ENCODE data around the gene DTX1.

The DTX1 gene

GRCh38 chr12:113055594-113056380 is 743 bp upstream of the DTX1 start:
- Histone ChIP-seq H3K36me3 (peaks cover 18% of the 10 kb centered on the region), H3K27me3 (ENCODE audit: insufficient read depth, low read depth, severe bottlenecking) (no peaks in the 10 kb centered on the region), H3K9me3 (ENCODE audit: severe bottlenecking) (no peaks in the 10 kb centered on the region), H3K4me3 (ENCODE audit: low read depth, low read length) (peak overlapping the region; percentile 67), H3K27ac (no peak overlapping the region)
- DNase-seq: no peak
- TF ChIP-seq CTCF (IDR thresholded peaks at IDR 0.05; ENCODE audit: low read depth, low read length): no peak

GRCh38 chr12:113056381-113056630 is 224 bp upstream of the DTX1 start:
- no peak for TF ChIP-seq CTCF (IDR thresholded peaks at IDR 0.05; ENCODE audit: low read depth, low read length)
- DNase-seq: no peak
- H3K9me3 ChIP-seq (ENCODE audit: severe bottlenecking): no peaks in the 10 kb centered on the region
- peaks cover 20% of the 10 kb centered on the region for H3K36me3 ChIP-seq
- no peaks in the 10 kb centered on the region for H3K27me3 ChIP-seq (ENCODE audit: insufficient read depth, low read depth, severe bottlenecking)
- H3K27ac ChIP-seq: no peak overlapping the region; the same call in 1 of the 2 replicates
- H3K4me3 ChIP-seq (ENCODE audit: low read depth, low read length): peak overlapping the region; percentile 67

GRCh38 chr12:113057565-113058485 is 1.3 kb downstream of the DTX1 start:
- H3K9me3 ChIP-seq (ENCODE audit: severe bottlenecking): no peaks in the 10 kb centered on the region
- peak overlapping the region; percentile 67 for H3K4me3 ChIP-seq (ENCODE audit: low read depth, low read length)
- peaks cover 22% of the 10 kb centered on the region for H3K36me3 ChIP-seq
- DNase-seq: no peak
- no peak overlapping the region for H3K27ac ChIP-seq
- H3K27me3 ChIP-seq (ENCODE audit: insufficient read depth, low read depth, severe bottlenecking): no peaks in the 10 kb centered on the region
- TF ChIP-seq CTCF (IDR thresholded peaks at IDR 0.05; ENCODE audit: low read depth, low read length): no peak

- H3K27me3 ChIP-seq (ENCODE audit: insufficient read depth, low read depth, severe bottlenecking): no peaks in the 10 kb centered on the region
- no peak for DNase-seq
- H3K27ac ChIP-seq: no peak overlapping the region
- no peak for TF ChIP-seq CTCF (IDR thresholded peaks at IDR 0.05; ENCODE audit: low read depth, low read length)
- H3K36me3 ChIP-seq: peaks cover 22% of the 10 kb centered on the region
- H3K9me3 ChIP-seq (ENCODE audit: severe bottlenecking): no peaks in the 10 kb centered on the region
- no peak overlapping the region for H3K4me3 ChIP-seq (ENCODE audit: low read depth, low read length)
Measured at GRCh38 chr12:113058553-113058952, 2.0 kb downstream of the DTX1 start.

GRCh38 chr12:113059071-113059595 is 2.6 kb downstream of the DTX1 start:
- no peaks in the 10 kb centered on the region for H3K27me3 ChIP-seq (ENCODE audit: insufficient read depth, low read depth, severe bottlenecking)
- H3K4me3 ChIP-seq (ENCODE audit: low read depth, low read length): no peak overlapping the region
- H3K9me3 ChIP-seq (ENCODE audit: severe bottlenecking): no peaks in the 10 kb centered on the region
- peaks cover 22% of the 10 kb centered on the region for H3K36me3 ChIP-seq
- H3K27ac ChIP-seq: no peak overlapping the region
- DNase-seq: no peak
- no peak for TF ChIP-seq CTCF (IDR thresholded peaks at IDR 0.05; ENCODE audit: low read depth, low read length)

All from WERI-Rb-1 (cell line).